Chondrocyte (in vitro differentiated cells): ENCODE measurements around the gene LMTK2. TPM values are rescaled to one million over a fixed set of nuclear protein-coding genes. Genes with fewer than 3 reads are reported as not detected.
"Not testable (repeated sequence)": the region's sequence is repeated elsewhere in the genome, so short reads cannot be mapped to it uniquely, and the experiment has no call there.

Experiments
- DNase-seq: peaks from one replicate; pipeline ENCODE4 v3.0.0; 2021; ENCODE audit warnings: mixed read lengths, low spot score
- H3K27ac Mint-ChIP-seq: one replicate; pipeline ENCODE4 v1.8.0; 2021; ENCODE audit warnings: mild to moderate bottlenecking, moderate library complexity, mixed read lengths; ENCODE audit not compliant: unreplicated experiment
- H3K27me3 Mint-ChIP-seq: 2 replicates; pipeline ENCODE4 v1.8.0; 2021; ENCODE audit warnings: low read depth, mixed read lengths
- H3K36me3 Mint-ChIP-seq: 2 replicates; pipeline ENCODE4 v1.8.0; 2021; ENCODE audit warnings: low read depth, mixed read lengths
- H3K4me1 Mint-ChIP-seq: 2 replicates; pipeline ENCODE4 v1.8.0; 2021; ENCODE audit warnings: low read depth, mild to moderate bottlenecking, mixed read lengths
- H3K4me3 Mint-ChIP-seq: one replicate; pipeline ENCODE4 v1.8.0; 2021; ENCODE audit warnings: mild to moderate bottlenecking, moderate library complexity, mixed read lengths; ENCODE audit not compliant: unreplicated experiment
- H3K9me3 Mint-ChIP-seq: 2 replicates; pipeline ENCODE4 v1.8.0; 2021; ENCODE audit warnings: low read depth, mixed read lengths
- CTCF ChIP-seq: fragments of 200-600 bp; sonication (generic); IDR thresholded peaks from 2 replicates; pipeline ENCODE4 v1.5.0; 2021; ENCODE audit warnings: antibody characterized with exemption, mild to moderate bottlenecking, moderate library complexity
- total RNA-seq: library from RNA; stranded (reverse); gene quantifications from 3 replicates; pipeline ENCODE4 v1.2.1, GENCODE V29; 2021

Gene LMTK2
- total RNA-seq, 1 donor from 2014 or later, result 15.0 TPM

- no peaks in the 10 kb centered on the region for H3K36me3 Mint-ChIP-seq
- peaks cover 23% of the 10 kb centered on the region for H3K4me1 Mint-ChIP-seq
- no peak overlapping the region for H3K4me3 Mint-ChIP-seq
- DNase-seq, result no peak
- H3K27ac Mint-ChIP-seq, result no peak overlapping the region
- TF ChIP-seq CTCF, result no peak
- no peaks in the 10 kb centered on the region for H3K9me3 Mint-ChIP-seq
- H3K27me3 Mint-ChIP-seq, result no peaks in the 10 kb centered on the region
Measured at GRCh38 chr7:98112077-98112476, 5.4 kb downstream of the LMTK2 start.

- Mint-ChIP-seq H3K4me3 (no peak overlapping the region), H3K27me3 (no peaks in the 10 kb centered on the region), H3K9me3 (no peaks in the 10 kb centered on the region), H3K36me3 (no peaks in the 10 kb centered on the region), H3K27ac (no peak overlapping the region), H3K4me1 (peaks cover 30% of the 10 kb centered on the region)
- TF ChIP-seq CTCF, result no peak
- DNase-seq, result no peak
Measured at GRCh38 chr7:98115746-98116525, 9.3 kb downstream of the LMTK2 start.

GRCh38 chr7:98116656-98117461 lies 10.2 kb downstream of the LMTK2 start:
- Mint-ChIP-seq H3K9me3 (no peaks in the 10 kb centered on the region), H3K36me3 (no peaks in the 10 kb centered on the region), H3K4me3 (no peak overlapping the region), H3K27me3 (no peaks in the 10 kb centered on the region), H3K27ac (no peak overlapping the region), H3K4me1 (peaks cover 32% of the 10 kb centered on the region)
- no peak for TF ChIP-seq CTCF
- DNase-seq, result no peak

- peak overlapping the region; percentile 87 for H3K27ac Mint-ChIP-seq
- H3K4me3 Mint-ChIP-seq, result no peak overlapping the region
- H3K36me3 Mint-ChIP-seq, result no peaks in the 10 kb centered on the region
- H3K9me3 Mint-ChIP-seq, result no peaks in the 10 kb centered on the region
- peaks cover 32% of the 10 kb centered on the region for H3K4me1 Mint-ChIP-seq
- TF ChIP-seq CTCF, result no peak
- no peaks in the 10 kb centered on the region for H3K27me3 Mint-ChIP-seq
- DNase-seq, result no peak
Measured at GRCh38 chr7:98119256-98119918, 12.7 kb downstream of the LMTK2 start.

GRCh38 chr7:98120559-98120958 lies 13.9 kb downstream of the LMTK2 start:
- peaks cover 1% of the 10 kb centered on the region for H3K36me3 Mint-ChIP-seq
- H3K27me3 Mint-ChIP-seq, result no peaks in the 10 kb centered on the region
- no peaks in the 10 kb centered on the region for H3K9me3 Mint-ChIP-seq
- peak overlapping the region; percentile 74 for H3K27ac Mint-ChIP-seq
- H3K4me1 Mint-ChIP-seq, result peaks cover 32% of the 10 kb centered on the region
- no peak for TF ChIP-seq CTCF
- no peak for DNase-seq
- no peak overlapping the region for H3K4me3 Mint-ChIP-seq

- not testable (repeated sequence) for H3K27me3 Mint-ChIP-seq, H3K36me3 Mint-ChIP-seq, H3K27ac Mint-ChIP-seq, H3K4me3 Mint-ChIP-seq, H3K9me3 Mint-ChIP-seq, DNase-seq
- H3K4me1 Mint-ChIP-seq, result peaks cover 32% of the 10 kb centered on the region
Measured at GRCh38 chr7:98121388-98121787, 14.7 kb downstream of the LMTK2 start.
